ENCODE results near the gene ZNF432. TPM values are rescaled to one million over a fixed set of nuclear protein-coding genes. Genes with fewer than 3 reads are reported as not detected.

Gene ZNF432
- total and polyA plus RNA-seq, 7 donors: 1.8 to 17.1 (median 10.0) TPM

- Histone ChIP-seq H3K27ac (peak overlapping the region; percentile 81 to 91 (median 86)), H3K27me3 (no peaks in the 10 kb centered on the region), H3K9me3 (peaks cover 0 to 14% (median under 1%) of the 10 kb centered on the region in 4 donors), H3K4me1 (peaks cover 0 to 11% (median 8%) of the 10 kb centered on the region in 4 donors), H3K36me3 (peaks cover 0 to 23% (median 11%) of the 10 kb centered on the region in 4 donors), H3K4me3 (peak overlapping the region; percentile 63 to 83 (median 75))
- no peak for TF ChIP-seq CTCF (IDR thresholded peaks at IDR 0.05)
- TF ChIP-seq POLR2AphosphoS5 (IDR thresholded peaks at IDR 0.05): no peak
- TF ChIP-seq EP300 (IDR thresholded peaks at IDR 0.05): no peak
- TF ChIP-seq POLR2A (IDR thresholded peaks at IDR 0.05): no peak
- intact Hi-C loops (cut with DNase I): no loop called here
- no peak for DNase-seq
- WGBS, 2 donors: 2 to 12% methylated on average over 9 of the region's 9 CpGs
These were observed 41.2 kb downstream of the ZNF432 start for GRCh38 chr19:52007451-52007805.

GRCh38 chr19:51994048-51994644 lies 54.5 kb downstream of the ZNF432 start:
- intact Hi-C loops (cut with DNase I): no loop called here
- 97 to 99% methylated on average over 2 of the region's 2 CpGs for WGBS, 2 donors
- no peak for DNase-seq
- Histone ChIP-seq H3K36me3 (peaks cover 45 to 74% (median 55%) of the 10 kb centered on the region in 4 donors), H3K27ac (no peak overlapping the region), H3K4me1 (no peaks in the 10 kb centered on the region), H3K9me3 (peaks cover 38 to 58% (median 48%) of the 10 kb centered on the region in 4 donors), H3K4me3 (no peak overlapping the region), H3K27me3 (no peaks in the 10 kb centered on the region)
- TF ChIP-seq EP300 (IDR thresholded peaks at IDR 0.05): no peak
- TF ChIP-seq POLR2A (IDR thresholded peaks at IDR 0.05): no peak
- TF ChIP-seq POLR2AphosphoS5 (IDR thresholded peaks at IDR 0.05): no peak
- no peak for TF ChIP-seq CTCF (IDR thresholded peaks at IDR 0.05)

- intact Hi-C loops (cut with DNase I): no loop called here
- Histone ChIP-seq H3K4me3 (no peak overlapping the region), H3K27ac (no peak overlapping the region), H3K36me3 (peaks cover 38 to 66% (median 47%) of the 10 kb centered on the region in 4 donors), H3K27me3 (no peaks in the 10 kb centered on the region), H3K4me1 (no peaks in the 10 kb centered on the region), H3K9me3 (peaks cover 36 to 63% (median 48%) of the 10 kb centered on the region in 4 donors)
- TF ChIP-seq CTCF (IDR thresholded peaks at IDR 0.05): no peak
- no peak for TF ChIP-seq POLR2A (IDR thresholded peaks at IDR 0.05)
- TF ChIP-seq POLR2AphosphoS5 (IDR thresholded peaks at IDR 0.05): no peak
- TF ChIP-seq EP300 (IDR thresholded peaks at IDR 0.05): no peak
- DNase-seq: no peak
- 97 to 98% methylated on average over 10 of the region's 10 CpGs for whole genome bisulfite sequencing, 2 donors
These were observed 55.2 kb downstream of the ZNF432 start for GRCh38 chr19:51993422-51993821.

- H3K4me3 ChIP-seq: peak within 1 kb of the TSS; percentile 65 to 91 (median 72)
- H3K4me1 ChIP-seq: peaks cover 0 to 17% (median 14%) of the 10 kb centered on the region in 4 donors
- WGBS, 2 donors: 3% methylated on average over 33 of the region's 33 CpGs
- DNase-seq: peak; percentile 94
- peaks cover 0 to 16% (median 11%) of the 10 kb centered on the region in 4 donors for H3K9me3 ChIP-seq
- H3K36me3 ChIP-seq: peaks cover 0 to 13% (median 3%) of the 10 kb centered on the region in 4 donors
- H3K27ac ChIP-seq: peak within 1 kb of the TSS; percentile 74 to 84 (median 78)
- TF ChIP-seq CTCF (IDR thresholded peaks at IDR 0.05) (no peak), POLR2A (IDR thresholded peaks at IDR 0.05) (no peak), EP300 (IDR thresholded peaks at IDR 0.05) (peak in 2 of 4 donors; percentile 32 to 57), POLR2AphosphoS5 (IDR thresholded peaks at IDR 0.05) (peak; percentile 43 to 89 (median 78))
- no peaks in the 10 kb centered on the region for H3K27me3 ChIP-seq
- intact Hi-C loops (cut with DNase I): loop anchor here (1.0 to 5.0 kb wide), 6 partner anchors 22 to 109 kb away; partner anchors contain the start of genes ZNF432, ZNF577, ZNF614 and ZNF615
These were observed 62.0 kb downstream of the ZNF432 start, which contains the start of gene ZNF350 for GRCh38 chr19:51986309-51987291. TSS of gene ZNF350 (minus strand) at chr19:51986840. CDS start at chr19:51974360, 12,480 bp downstream.
